DND-41 (cell line): Measurements from ENCODE around the gene ZBTB39.

Experiments
- ATAC-seq: fragments of 200-7000 bp; cut with Tn5 transposase; 3 replicates; pipeline ENCODE4 v1.9.1; 2021; ENCODE audit warnings: low read depth; ENCODE audit not compliant: insufficient read depth
- DNase-seq: peaks from one replicate; pipeline ENCODE4 v3.0.0-alpha.2; 2020
- H2AFZ ChIP-seq: 2 replicates; pipeline ENCODE4 v1.6.0; 2012; ENCODE audit warnings: low read depth, low read length
- H3K27ac ChIP-seq: 2 replicates; pipeline ENCODE4 v1.5.1; 2012; ENCODE audit warnings: low read length, inconsistent platforms
- H3K27me3 ChIP-seq: fragments of 200-600 bp; sonication (generic); 2 replicates; pipeline ENCODE4 v1.6.0; 2012; ENCODE audit warnings: low read length, mild to moderate bottlenecking, inconsistent platforms; ENCODE audit not compliant: insufficient read depth, poor library complexity
- H3K36me3 ChIP-seq: 2 replicates; pipeline ENCODE4 v1.5.1; 2012; ENCODE audit warnings: low read length, inconsistent platforms; ENCODE audit not compliant: insufficient read depth
- H3K4me1 ChIP-seq: 2 replicates; pipeline ENCODE4 v1.5.1; 2012; ENCODE audit warnings: mild to moderate bottlenecking, low read length; ENCODE audit not compliant: insufficient read depth
- H3K4me2 ChIP-seq: 2 replicates; pipeline ENCODE4 v1.6.0; 2012; ENCODE audit warnings: mild to moderate bottlenecking, moderate library complexity, low read length, inconsistent platforms; ENCODE audit not compliant: insufficient read depth
- H3K4me3 ChIP-seq, 2 experiments: fragments of 200-600 bp in 1 of 2; shearing (Covaris generic) in 1 of 2; 2 replicates each; pipeline ENCODE4 v1.5.1; 2012 to 2016; ENCODE audit warnings: inconsistent platforms in 2 of 2, low read length in 2 of 2, mild to moderate bottlenecking in 2 of 2, low read depth in 1 of 2, moderate library complexity in 1 of 2
- H3K79me2 ChIP-seq: 2 replicates; pipeline ENCODE4 v1.6.0; 2012; ENCODE audit warnings: low read length, inconsistent platforms; ENCODE audit not compliant: insufficient read depth
- H3K9ac ChIP-seq: 2 replicates; pipeline ENCODE4 v1.6.0; 2012; ENCODE audit warnings: low read depth, mild to moderate bottlenecking, inconsistent platforms, low read length, moderate library complexity
- H3K9me3 ChIP-seq: 2 replicates; pipeline ENCODE4 v1.5.1; 2012; ENCODE audit warnings: low read length, moderate library complexity, mild to moderate bottlenecking, inconsistent platforms; ENCODE audit not compliant: insufficient read depth, severe bottlenecking
- H4K20me1 ChIP-seq: 2 replicates; pipeline ENCODE4 v1.6.0; 2012; ENCODE audit warnings: low read length; ENCODE audit not compliant: insufficient read depth
- EZH2 ChIP-seq: IDR thresholded peaks from 3 replicates; pipeline ENCODE4 v1.6.1; 2012; ENCODE audit warnings: borderline replicate concordance, low read depth, mild to moderate bottlenecking, moderate library complexity, low read length, inconsistent platforms; ENCODE audit not compliant: severe bottlenecking
- TF ChIP-seq, protein P1 (sequence below): IDR thresholded peaks from 2 replicates; pipeline ENCODE4 v1.5.1; 2012; ENCODE audit warnings: borderline replicate concordance, low read length, moderate library complexity, mild to moderate bottlenecking; ENCODE audit not compliant: poor library complexity, severe bottlenecking; ENCODE audit errors: extremely low read depth

The ZBTB39 gene

DNA sequence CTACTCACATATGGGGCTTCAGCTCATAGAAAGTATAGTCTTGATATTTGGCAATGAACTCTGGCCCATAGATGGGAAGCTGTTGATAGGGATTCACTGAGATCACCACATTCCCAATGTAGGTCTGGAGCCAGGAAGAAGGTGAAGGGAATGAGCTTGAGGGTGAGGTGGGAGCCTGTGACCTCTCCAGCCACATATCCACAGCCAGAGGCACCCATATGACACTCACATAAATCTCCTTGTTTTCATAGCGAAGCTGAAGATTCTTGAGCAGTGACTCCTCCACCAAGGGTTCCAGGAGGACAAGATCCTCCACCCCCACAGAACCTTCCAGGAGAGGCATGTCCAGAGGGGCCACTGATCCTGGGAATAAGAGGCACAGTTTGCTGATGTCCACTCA, 41.6 kb upstream of the ZBTB39 start:
- H3K9ac ChIP-seq: peak overlapping the region; percentile 28; the same call in 1 of the 2 replicates
- peak overlapping the region; percentile 81 for H3K27ac ChIP-seq
- no peaks in the 10 kb centered on the region for H3K36me3 ChIP-seq
- peak overlapping the region; percentile 68 for H2AFZ ChIP-seq
- H3K79me2 ChIP-seq: no peaks in the 10 kb centered on the region
- peak overlapping the region in 1 of 2 experiments; percentile 39; a peak in 1 of 4 replicates for H3K4me3 ChIP-seq
- peak overlapping the region; percentile 54 for H3K4me2 ChIP-seq
- DNase-seq: no peak
- no peaks in the 10 kb centered on the region for H4K20me1 ChIP-seq
- H3K9me3 ChIP-seq: no peaks in the 10 kb centered on the region
- peaks cover 34% of the 10 kb centered on the region for H3K4me1 ChIP-seq
- no peaks in the 10 kb centered on the region for H3K27me3 ChIP-seq
- ATAC-seq: no peak
- TF ChIP-seq, protein P1, sequence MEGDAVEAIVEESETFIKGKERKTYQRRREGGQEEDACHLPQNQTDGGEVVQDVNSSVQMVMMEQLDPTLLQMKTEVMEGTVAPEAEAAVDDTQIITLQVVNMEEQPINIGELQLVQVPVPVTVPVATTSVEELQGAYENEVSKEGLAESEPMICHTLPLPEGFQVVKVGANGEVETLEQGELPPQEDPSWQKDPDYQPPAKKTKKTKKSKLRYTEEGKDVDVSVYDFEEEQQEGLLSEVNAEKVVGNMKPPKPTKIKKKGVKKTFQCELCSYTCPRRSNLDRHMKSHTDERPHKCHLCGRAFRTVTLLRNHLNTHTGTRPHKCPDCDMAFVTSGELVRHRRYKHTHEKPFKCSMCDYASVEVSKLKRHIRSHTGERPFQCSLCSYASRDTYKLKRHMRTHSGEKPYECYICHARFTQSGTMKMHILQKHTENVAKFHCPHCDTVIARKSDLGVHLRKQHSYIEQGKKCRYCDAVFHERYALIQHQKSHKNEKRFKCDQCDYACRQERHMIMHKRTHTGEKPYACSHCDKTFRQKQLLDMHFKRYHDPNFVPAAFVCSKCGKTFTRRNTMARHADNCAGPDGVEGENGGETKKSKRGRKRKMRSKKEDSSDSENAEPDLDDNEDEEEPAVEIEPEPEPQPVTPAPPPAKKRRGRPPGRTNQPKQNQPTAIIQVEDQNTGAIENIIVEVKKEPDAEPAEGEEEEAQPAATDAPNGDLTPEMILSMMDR: no peak

DNA sequence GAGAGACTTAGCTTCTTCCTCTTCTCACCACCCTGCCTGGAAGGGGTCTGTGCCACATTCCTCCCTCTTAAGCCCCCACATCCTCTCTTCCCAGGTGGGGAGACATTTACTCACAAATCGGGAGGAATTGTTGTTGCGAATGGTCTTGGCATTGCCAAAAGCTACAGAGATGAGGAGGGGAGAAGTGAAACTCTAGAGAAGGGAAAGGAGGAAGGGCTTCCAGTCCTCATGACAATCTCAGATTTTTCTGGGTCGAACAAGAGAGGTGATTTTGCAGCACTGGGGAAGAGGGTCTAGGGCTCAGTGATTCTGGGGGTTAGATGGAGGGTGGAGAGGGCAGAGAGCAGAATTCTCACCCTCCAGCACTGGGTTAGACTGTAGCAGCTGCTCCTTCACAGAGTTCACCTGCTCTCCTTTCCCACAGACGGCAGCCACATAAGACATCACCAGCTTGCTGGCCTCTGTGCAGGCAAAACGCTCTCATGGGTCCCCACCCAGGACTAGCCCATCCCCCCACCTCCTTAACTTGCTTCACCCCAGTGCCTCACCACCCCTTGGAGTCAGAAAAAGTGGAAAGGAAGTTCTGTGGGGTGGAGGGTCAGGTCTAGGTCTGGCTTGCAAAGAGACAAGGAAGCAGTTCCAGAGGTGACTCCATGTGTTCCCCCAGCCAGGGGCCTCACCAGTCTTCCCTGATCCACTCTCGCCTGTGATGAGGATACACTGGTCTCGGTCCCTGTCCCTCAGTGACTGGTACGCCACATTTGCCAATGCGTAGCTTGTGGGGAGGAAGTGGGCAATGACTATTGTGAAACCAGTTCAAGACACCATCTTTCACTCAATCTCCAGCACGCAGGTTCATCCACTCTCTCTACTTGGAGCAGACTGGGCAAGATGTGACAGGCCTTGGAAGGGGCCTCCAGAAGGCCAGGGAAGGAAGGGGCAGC, 40.9 kb upstream of the ZBTB39 start:
- H3K4me1 ChIP-seq: peaks cover 34% of the 10 kb centered on the region
- H3K9ac ChIP-seq: peak overlapping the region; percentile 28
- TF ChIP-seq EZH2: no peak
- TF ChIP-seq, protein P1: no peak
- DNase-seq: peak; percentile 86
- no peaks in the 10 kb centered on the region for H3K9me3 ChIP-seq
- H4K20me1 ChIP-seq: no peaks in the 10 kb centered on the region
- no peaks in the 10 kb centered on the region for H3K79me2 ChIP-seq
- H3K4me2 ChIP-seq: peak overlapping the region; percentile 54
- peak; percentile 85 for ATAC-seq
- H3K36me3 ChIP-seq: no peaks in the 10 kb centered on the region
- H3K27me3 ChIP-seq: no peaks in the 10 kb centered on the region
- peak overlapping the region; percentile 68 for H2AFZ ChIP-seq
- peak overlapping the region in 1 of 2 experiments; percentile 39; a peak in 2 of 4 replicates for H3K4me3 ChIP-seq
- peak overlapping the region; percentile 81 for H3K27ac ChIP-seq

DNA sequence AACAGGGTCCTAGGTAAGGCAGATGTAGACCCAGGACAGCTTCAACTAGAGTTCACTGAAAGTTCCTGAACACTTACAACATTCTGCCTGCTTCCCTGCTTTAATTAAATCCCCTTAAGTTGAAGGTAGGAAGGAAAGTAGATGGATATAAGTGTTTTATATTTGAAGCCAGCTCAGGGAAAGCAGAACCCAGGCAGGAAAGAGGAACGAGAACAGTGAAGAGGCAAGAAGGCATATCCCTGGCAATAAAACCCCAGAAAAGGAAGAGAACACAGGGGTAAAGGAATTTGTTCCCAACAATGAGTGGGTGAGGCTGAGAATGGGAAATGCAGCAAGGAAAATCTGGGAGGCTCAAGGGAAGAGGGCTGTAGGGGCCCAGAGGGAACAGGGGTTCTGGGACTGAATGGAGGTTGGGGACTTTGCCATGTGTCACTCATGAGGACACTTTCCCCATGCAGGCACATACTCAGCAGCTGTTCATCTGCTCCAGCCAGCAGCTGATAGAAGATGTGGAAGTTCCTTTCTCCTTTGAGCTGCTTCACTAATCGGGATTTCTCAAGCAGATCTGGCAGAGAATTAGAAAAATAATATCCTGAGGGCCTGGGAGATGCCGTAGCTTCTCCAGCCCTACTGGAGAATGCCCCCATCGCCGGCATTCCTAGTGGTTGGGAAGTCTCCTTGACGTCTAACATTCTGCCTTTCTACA, 39.9 kb upstream of the ZBTB39 start:
- Histone ChIP-seq H3K36me3 (no peaks in the 10 kb centered on the region), H3K27me3 (no peaks in the 10 kb centered on the region), H3K27ac (peak overlapping the region; percentile 81), H3K4me3 (no peak overlapping the region), H3K4me1 (peaks cover 34% of the 10 kb centered on the region), H4K20me1 (no peaks in the 10 kb centered on the region), H3K4me2 (peak overlapping the region; percentile 54), H3K79me2 (no peaks in the 10 kb centered on the region), H3K9ac (no peak overlapping the region), H3K9me3 (no peaks in the 10 kb centered on the region), H2AFZ (0 out of 2 replicates have a peak overlapping the region, but pooled peaks have one; percentile 27)
- ATAC-seq (no peak), DNase-seq (no peak)
- TF ChIP-seq EZH2: no peak
- TF ChIP-seq, protein P1: no peak
